Heart left ventricle (tissue), 11 donors: ENCODE data around the gene SCYL1. TPM values are rescaled to one million over a fixed set of nuclear protein-coding genes. Genes with fewer than 3 reads are reported as not detected.

Experiments
- polyA plus RNA-seq, 2 donors: library from polyadenylated mRNA; stranded (reverse); fragments of 200-250 nt; gene quantifications; one replicate each; pipeline ENCODE4 v1.2.3, GENCODE V29; 2013
- total RNA-seq, 9 donors: library from RNA; depleted of rRNA in 2 of 9; stranded (reverse); fragments of >200 nt in 2 of 9; fragmentation: NEBNext Ultra II Directional in 3 of 9; extraction: Animal tissue kit (Norgen Biotek cat#: 25700) in 3 of 9; gene quantifications; one replicate each; pipeline versions ENCODE4 v1.1.0 to v1.2.4, GENCODE V29; 2016 to 2023
- donor health status: ischemic (EF 13 %, LVEDD 7.1; RV severe dilation, severe dysfunction).
- donor health status: healthy with polysubstance abuse.
- donor health status: DM: no; HTN: yes; CAD: no.
- donor health status: DM: no; HTN: no; CAD: no.
- donor health status: ischemic (EF 25% LVEDD 5.7; RV mildly dilated, moderate dysfunction).
- donor health status: healthy.
- donor health status: DM: yes; HTN: yes; CAD: no.
- donor health status: PGD.
- donor health status: nonischemic (EF 23%, LVEDD 6.1; RV moderate dilation, normal function).

SCYL1 gene
- total and polyA plus RNA-seq, 11 donors: 51.6 to 135 (median 64.2) TPM

Other genes with a start within 250 kb of the SCYL1 start
- gene CDC42EP2, start 210.2 kb upstream of the SCYL1 start, total RNA-seq: 10 to 100 TPM in 4 of 9 donors, 1 to 10 TPM in 5; 3.3 to 25.0 (median 8.9) TPM
- 10 to 100 TPM; 10.3 to 16.3 TPM for gene CDC42EP2, start 210.2 kb upstream of the SCYL1 start, polyA plus RNA-seq
- 10 to 100 TPM; 41.0 to 55.4 (median 46.2) TPM for gene DPF2, start 191.2 kb upstream of the SCYL1 start, total RNA-seq
- gene DPF2, start 191.2 kb upstream of the SCYL1 start, polyA plus RNA-seq: 10 to 100 TPM; 22.9 to 35.1 TPM
- gene TIGD3, start 170.3 kb upstream of the SCYL1 start, total RNA-seq: under 1 TPM in 7 of 9 donors, not detected in 2; 0.19 to 0.91 (median 0.47) TPM
- gene TIGD3, start 170.3 kb upstream of the SCYL1 start, polyA plus RNA-seq: under 1 TPM; 0.29 to 0.42 TPM
- 10 to 100 TPM in 1 of 9 donors, 1 to 10 TPM in 8; 3.8 to 11.6 (median 6.6) TPM for gene SLC25A45, start 142.4 kb upstream of the SCYL1 start, total RNA-seq
- gene SLC25A45, start 142.4 kb upstream of the SCYL1 start, polyA plus RNA-seq: 1 to 10 TPM; 3.8 to 6.6 TPM
- gene FRMD8, start 138.4 kb upstream of the SCYL1 start, total RNA-seq: 10 to 100 TPM in 7 of 9 donors, 1 to 10 TPM in 2; 6.1 to 24.1 (median 11.3) TPM
- gene FRMD8, start 138.4 kb upstream of the SCYL1 start, polyA plus RNA-seq: 10 to 100 TPM in 1 of 2 donors, 1 to 10 TPM in 1; 8.0 to 16.3 TPM
- 100 to 1,000 TPM in 7 of 9 donors, 10 to 100 TPM in 2; 17.0 to 760 (median 507) TPM for gene NEAT1, start 102.3 kb upstream of the SCYL1 start, total RNA-seq
- 100 to 1,000 TPM; 104 to 532 TPM for gene NEAT1, start 102.3 kb upstream of the SCYL1 start, polyA plus RNA-seq
- 1,000 to 10,000 TPM; 1,047 to 9,662 (median 6,606) TPM for gene MALAT1, start 26.0 kb upstream of the SCYL1 start, total RNA-seq
- gene MALAT1, start 26.0 kb upstream of the SCYL1 start, polyA plus RNA-seq: 1,000 to 10,000 TPM; 1,168 to 4,497 TPM
- 100 to 1,000 TPM in 1 of 9 donors, 10 to 100 TPM in 8; 51.4 to 125 (median 88.9) TPM for gene LTBP3, start 33.3 kb downstream of the SCYL1 start, total RNA-seq
- 10 to 100 TPM; 26.3 to 36.3 TPM for gene LTBP3, start 33.3 kb downstream of the SCYL1 start, polyA plus RNA-seq
- gene ZNRD2, start 45.4 kb downstream of the SCYL1 start, total RNA-seq: 10 to 100 TPM; 23.2 to 63.6 (median 33.9) TPM
- gene ZNRD2, start 45.4 kb downstream of the SCYL1 start, polyA plus RNA-seq: 100 to 1,000 TPM in 1 of 2 donors, 10 to 100 TPM in 1; 49.7 to 101 TPM
- 10 to 100 TPM; 25.8 to 87.9 (median 38.4) TPM for gene FAM89B, start 47.5 kb downstream of the SCYL1 start, total RNA-seq
- gene FAM89B, start 47.5 kb downstream of the SCYL1 start, polyA plus RNA-seq: 10 to 100 TPM; 46.6 to 50.0 TPM
- 100 to 1,000 TPM in 3 of 9 donors, 10 to 100 TPM in 6; 37.4 to 144 (median 80.9) TPM for gene EHBP1L1, start 51.0 kb downstream of the SCYL1 start, total RNA-seq
- 10 to 100 TPM; 52.3 to 71.4 TPM for gene EHBP1L1, start 51.0 kb downstream of the SCYL1 start, polyA plus RNA-seq
- under 1 TPM in 7 of 9 donors, not detected in 2; 0.18 to 0.75 (median 0.41) TPM for gene KCNK7, start 70.7 kb downstream of the SCYL1 start, total RNA-seq
- gene KCNK7, start 70.7 kb downstream of the SCYL1 start, polyA plus RNA-seq: 1 to 10 TPM in 1 of 2 donors, under 1 TPM in 1; 0.42 to 1.6 TPM
- 10 to 100 TPM; 26.2 to 68.6 (median 31.4) TPM for gene MAP3K11, start 89.1 kb downstream of the SCYL1 start, total RNA-seq
- gene MAP3K11, start 89.1 kb downstream of the SCYL1 start, polyA plus RNA-seq: 10 to 100 TPM; 29.4 to 39.3 TPM
- 10 to 100 TPM in 8 of 9 donors, 1 to 10 TPM in 1; 9.5 to 23.4 (median 15.4) TPM for gene PCNX3, start 90.7 kb downstream of the SCYL1 start, total RNA-seq
- 10 to 100 TPM in 1 of 2 donors, 1 to 10 TPM in 1; 7.1 to 14.0 TPM for gene PCNX3, start 90.7 kb downstream of the SCYL1 start, polyA plus RNA-seq
- 10 to 100 TPM; 17.0 to 63.3 (median 21.6) TPM for gene SIPA1, start 113.0 kb downstream of the SCYL1 start, total RNA-seq
- gene SIPA1, start 113.0 kb downstream of the SCYL1 start, polyA plus RNA-seq: 10 to 100 TPM; 26.5 to 35.5 TPM
- 10 to 100 TPM; 31.2 to 86.4 (median 42.3) TPM for gene RELA, start 137.8 kb downstream of the SCYL1 start, total RNA-seq
- 10 to 100 TPM; 22.2 to 49.5 TPM for gene RELA, start 137.8 kb downstream of the SCYL1 start, polyA plus RNA-seq
- gene KAT5, start 187.2 kb downstream of the SCYL1 start, total RNA-seq: 10 to 100 TPM; 36.4 to 52.5 (median 40.1) TPM
- gene KAT5, start 187.2 kb downstream of the SCYL1 start, polyA plus RNA-seq: 10 to 100 TPM; 39.4 to 62.5 TPM
- 100 to 1,000 TPM in 2 of 9 donors, 10 to 100 TPM in 7; 31.7 to 131 (median 44.6) TPM for gene RNASEH2C, start 195.7 kb downstream of the SCYL1 start, total RNA-seq
- 100 to 1,000 TPM in 1 of 2 donors, 10 to 100 TPM in 1; 90.5 to 120 TPM for gene RNASEH2C, start 195.7 kb downstream of the SCYL1 start, polyA plus RNA-seq